ENCODE data around the gene HMGCS1. TPM values are rescaled to one million over a fixed set of nuclear protein-coding genes. Genes with fewer than 3 reads are reported as not detected.

HMGCS1 gene
- total RNA-seq, 1 donor from 2014 or later: 160 TPM

GRCh38 chr5:43251754-43252153 is 61.5 kb downstream of the HMGCS1 start:
- Mint-ChIP-seq H3K27me3 (peaks cover 14% of the 10 kb centered on the region), H3K36me3 (ENCODE audit: low read depth) (no peaks in the 10 kb centered on the region), H3K4me3 (no peak overlapping the region), H3K9me3 (no peaks in the 10 kb centered on the region), H3K27ac (no peak overlapping the region), H3K4me1 (no peaks in the 10 kb centered on the region)
- DNase-seq: no peak
- TF ChIP-seq CTCF (IDR thresholded peaks at IDR 0.05): no peak
- ATAC-seq (ENCODE audit: low read depth): no peak
- ChIA-PET CTCF (no interaction called here), POLR2A (no interaction called here)
- intact Hi-C loops (cut with micrococcal nuclease): no loop called here

- H3K4me3 Mint-ChIP-seq: no peak overlapping the region
- ATAC-seq (ENCODE audit: low read depth) (no peak), DNase-seq (no peak)
- ChIA-PET POLR2A (no interaction called here), CTCF (no interaction called here)
- H3K4me1 Mint-ChIP-seq: no peaks in the 10 kb centered on the region
- no peaks in the 10 kb centered on the region for H3K36me3 Mint-ChIP-seq (ENCODE audit: low read depth)
- no peak overlapping the region for H3K27ac Mint-ChIP-seq
- TF ChIP-seq CTCF (IDR thresholded peaks at IDR 0.05): no peak
- peaks cover 39% of the 10 kb centered on the region for H3K27me3 Mint-ChIP-seq
- no peaks in the 10 kb centered on the region for H3K9me3 Mint-ChIP-seq
- intact Hi-C loops (cut with micrococcal nuclease): no loop called here
Observed at GRCh38 chr5:43245724-43246385, 67.4 kb downstream of the HMGCS1 start.

- DNase-seq: no peak
- no peak for ATAC-seq (ENCODE audit: low read depth)
- H3K27me3 Mint-ChIP-seq: peaks cover 41% of the 10 kb centered on the region
- H3K4me3 Mint-ChIP-seq: no peak overlapping the region
- TF ChIP-seq CTCF (IDR thresholded peaks at IDR 0.05): no peak
- H3K4me1 Mint-ChIP-seq: no peaks in the 10 kb centered on the region
- no peaks in the 10 kb centered on the region for H3K9me3 Mint-ChIP-seq
- ChIA-PET CTCF (no interaction called here), POLR2A (no interaction called here)
- intact Hi-C loops (cut with micrococcal nuclease): no loop called here
- no peak overlapping the region for H3K27ac Mint-ChIP-seq
- no peaks in the 10 kb centered on the region for H3K36me3 Mint-ChIP-seq (ENCODE audit: low read depth)
Observed at GRCh38 chr5:43244823-43245565, 68.2 kb downstream of the HMGCS1 start.

DNA sequence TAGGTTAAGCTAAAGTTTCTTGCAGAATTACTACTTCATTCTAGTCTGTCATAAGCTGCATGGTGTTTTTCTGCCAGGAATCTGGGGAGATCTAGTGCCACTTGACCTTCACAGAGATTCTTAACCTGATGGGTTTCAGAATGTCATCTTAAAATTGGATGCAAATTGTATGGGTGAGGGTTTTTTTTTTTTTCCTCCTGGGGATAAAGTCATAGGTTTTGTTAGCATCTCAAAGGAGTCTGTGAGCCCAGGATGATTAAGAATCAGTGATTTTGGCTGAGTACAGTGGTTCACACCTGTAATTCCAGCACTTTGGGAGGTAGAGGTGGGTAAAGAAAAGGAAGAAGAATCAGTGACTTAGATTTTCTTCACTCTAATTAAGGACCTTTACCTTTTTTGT is 69.9 kb downstream of the HMGCS1 start:
- no peak for TF ChIP-seq CTCF (IDR thresholded peaks at IDR 0.05)
- H3K4me3 Mint-ChIP-seq: no peak overlapping the region
- peaks cover 42% of the 10 kb centered on the region for H3K27me3 Mint-ChIP-seq
- DNase-seq (no peak), ATAC-seq (ENCODE audit: low read depth) (no peak)
- CTCF ChIA-PET: interaction anchor here (0.6 kb wide), 1 partner anchor 67 kb away, joined by 3 read pairs; no protein-coding TSS in a partner anchor
- intact Hi-C loops (cut with micrococcal nuclease): no loop called here
- no peaks in the 10 kb centered on the region for H3K4me1 Mint-ChIP-seq
- H3K9me3 Mint-ChIP-seq: no peaks in the 10 kb centered on the region
- POLR2A ChIA-PET: no interaction called here
- H3K36me3 Mint-ChIP-seq (ENCODE audit: low read depth): no peaks in the 10 kb centered on the region
- no peak overlapping the region for H3K27ac Mint-ChIP-seq

- no peaks in the 10 kb centered on the region for H3K9me3 Mint-ChIP-seq
- peaks cover 41% of the 10 kb centered on the region for H3K27me3 Mint-ChIP-seq
- H3K36me3 Mint-ChIP-seq (ENCODE audit: low read depth): no peaks in the 10 kb centered on the region
- DNase-seq (no peak), ATAC-seq (ENCODE audit: low read depth) (no peak)
- CTCF ChIA-PET: no interaction called here
- H3K27ac Mint-ChIP-seq: no peak overlapping the region
- intact Hi-C loops (cut with micrococcal nuclease): no loop called here
- no peak for TF ChIP-seq CTCF (IDR thresholded peaks at IDR 0.05)
- POLR2A ChIA-PET: no interaction called here
- H3K4me3 Mint-ChIP-seq: no peak overlapping the region
- H3K4me1 Mint-ChIP-seq: no peaks in the 10 kb centered on the region
Observed at GRCh38 chr5:43242196-43242595, 71.0 kb downstream of the HMGCS1 start.

Other genes starting within 250 kb of the HMGCS1 start
- gene ZNF131, start 192.5 kb downstream of the HMGCS1 start, total RNA-seq: 50.8 and 57.6 TPM in 2 replicates
- 0.39 and 0.51 TPM in 2 replicates for gene NIM1K, start 121.2 kb downstream of the HMGCS1 start, total RNA-seq
- 10.7 and 11.6 TPM in 2 replicates for gene CCL28, start 99.0 kb upstream of the HMGCS1 start, total RNA-seq
- 15.2 and 16.3 TPM in 2 replicates for gene TMEM267, start 170.5 kb upstream of the HMGCS1 start, total RNA-seq
- 4.4 and 4.7 TPM in 2 replicates for gene C5orf34, start 201.7 kb upstream of the HMGCS1 start, total RNA-seq
- 35.1 and 38.3 TPM in 2 replicates for gene PAIP1, start 243.7 kb upstream of the HMGCS1 start, total RNA-seq